SK-N-SH treated with all-trans-retinoic acid at 6 μM for 48 hours (cell line): ENCODE data around the gene RAI14.

Source experiments
- CSDC2 ChIP-seq: fragments of 250-450 bp; sonication (Bioruptor Pico); IDR thresholded peaks from 2 replicates; pipeline ENCODE4 v1.5.0; 2020; ENCODE audit warnings: mild to moderate bottlenecking, moderate library complexity
- GLIS3 ChIP-seq: fragments of 250-450 bp; sonication (Bioruptor Pico); IDR thresholded peaks from 2 replicates; pipeline ENCODE4 v1.5.0; 2020; ENCODE audit warnings: mild to moderate bottlenecking, moderate library complexity
- PPARA ChIP-seq: fragments of 250-450 bp; sonication (Bioruptor Pico); IDR thresholded peaks from 2 replicates; pipeline ENCODE4 v1.5.0; 2020; ENCODE audit warnings: mild to moderate bottlenecking, borderline replicate concordance
- RARB ChIP-seq: fragments of 250-450 bp; sonication (Bioruptor Pico); IDR thresholded peaks from 2 replicates; pipeline ENCODE4 v1.8.0; 2021; ENCODE audit warnings: mild to moderate bottlenecking, moderate library complexity
- SNAI2 ChIP-seq: fragments of 250-450 bp; sonication (Bioruptor Pico); IDR thresholded peaks from 2 replicates; pipeline ENCODE4 v1.5.0; 2020; ENCODE audit warnings: mild to moderate bottlenecking, moderate library complexity
- TCF4 ChIP-seq: fragments of 250-450 bp; sonication (Bioruptor Pico); IDR thresholded peaks from 2 replicates; pipeline ENCODE4 v1.8.0; 2021; ENCODE audit warnings: mild to moderate bottlenecking, moderate library complexity, borderline replicate concordance
- ZNF70 ChIP-seq: fragments of 450-650 bp; formaldehyde crosslinking; IDR thresholded peaks from 2 replicates; pipeline ENCODE4 v1.5.0; 2020; ENCODE audit warnings: mild to moderate bottlenecking, moderate library complexity
- ZNF8 ChIP-seq: fragments of 450-650 bp; formaldehyde crosslinking; IDR thresholded peaks from 2 replicates; pipeline ENCODE4 v1.5.0; 2020; ENCODE audit warnings: mild to moderate bottlenecking, moderate library complexity
- TF ChIP-seq, protein P1 (sequence below): fragments of 250-450 bp; sonication (Bioruptor Pico); IDR thresholded peaks from 2 replicates; pipeline ENCODE4 v1.8.0; 2020; ENCODE audit warnings: mild to moderate bottlenecking, moderate library complexity, borderline replicate concordance
- TF ChIP-seq, protein P2 (sequence below): fragments of 250-450 bp; sonication (Bioruptor Pico); IDR thresholded peaks from 2 replicates; pipeline ENCODE4 v1.8.0; 2021; ENCODE audit warnings: low read depth, mild to moderate bottlenecking, moderate library complexity, borderline replicate concordance

GRCh38 chr5:34869256-34869655, 213.1 kb downstream of the RAI14 start:
- TF ChIP-seq TCF4 (CRISPR knock-in tag), result peak; percentile 14; the same call in 1 of the 2 replicates
- TF ChIP-seq CSDC2 (CRISPR knock-in tag), result no peak
- no peak for TF ChIP-seq ZNF70
- no peak for TF ChIP-seq GLIS3 (CRISPR knock-in tag)
- TF ChIP-seq ZNF8 (CRISPR knock-in tag), result no peak
- no peak for TF ChIP-seq RARB
- no peak for TF ChIP-seq PPARA
- TF ChIP-seq, protein P1, sequence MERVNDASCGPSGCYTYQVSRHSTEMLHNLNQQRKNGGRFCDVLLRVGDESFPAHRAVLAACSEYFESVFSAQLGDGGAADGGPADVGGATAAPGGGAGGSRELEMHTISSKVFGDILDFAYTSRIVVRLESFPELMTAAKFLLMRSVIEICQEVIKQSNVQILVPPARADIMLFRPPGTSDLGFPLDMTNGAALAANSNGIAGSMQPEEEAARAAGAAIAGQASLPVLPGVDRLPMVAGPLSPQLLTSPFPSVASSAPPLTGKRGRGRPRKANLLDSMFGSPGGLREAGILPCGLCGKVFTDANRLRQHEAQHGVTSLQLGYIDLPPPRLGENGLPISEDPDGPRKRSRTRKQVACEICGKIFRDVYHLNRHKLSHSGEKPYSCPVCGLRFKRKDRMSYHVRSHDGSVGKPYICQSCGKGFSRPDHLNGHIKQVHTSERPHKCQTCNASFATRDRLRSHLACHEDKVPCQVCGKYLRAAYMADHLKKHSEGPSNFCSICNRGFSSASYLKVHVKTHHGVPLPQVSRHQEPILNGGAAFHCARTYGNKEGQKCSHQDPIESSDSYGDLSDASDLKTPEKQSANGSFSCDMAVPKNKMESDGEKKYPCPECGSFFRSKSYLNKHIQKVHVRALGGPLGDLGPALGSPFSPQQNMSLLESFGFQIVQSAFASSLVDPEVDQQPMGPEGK (CRISPR knock-in tag), result no peak
- TF ChIP-seq, protein P2, sequence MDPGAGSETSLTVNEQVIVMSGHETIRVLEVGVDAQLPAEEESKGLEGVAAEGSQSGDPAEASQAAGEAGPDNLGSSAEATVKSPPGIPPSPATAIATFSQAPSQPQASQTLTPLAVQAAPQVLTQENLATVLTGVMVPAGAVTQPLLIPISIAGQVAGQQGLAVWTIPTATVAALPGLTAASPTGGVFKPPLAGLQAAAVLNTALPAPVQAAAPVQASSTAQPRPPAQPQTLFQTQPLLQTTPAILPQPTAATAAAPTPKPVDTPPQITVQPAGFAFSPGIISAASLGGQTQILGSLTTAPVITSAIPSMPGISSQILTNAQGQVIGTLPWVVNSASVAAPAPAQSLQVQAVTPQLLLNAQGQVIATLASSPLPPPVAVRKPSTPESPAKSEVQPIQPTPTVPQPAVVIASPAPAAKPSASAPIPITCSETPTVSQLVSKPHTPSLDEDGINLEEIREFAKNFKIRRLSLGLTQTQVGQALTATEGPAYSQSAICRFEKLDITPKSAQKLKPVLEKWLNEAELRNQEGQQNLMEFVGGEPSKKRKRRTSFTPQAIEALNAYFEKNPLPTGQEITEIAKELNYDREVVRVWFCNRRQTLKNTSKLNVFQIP, result no peak
- TF ChIP-seq SNAI2 (CRISPR knock-in tag), result no peak
